Measurements from ENCODE around the gene STXBP4. TPM values are rescaled to one million over a fixed set of nuclear protein-coding genes. Genes with fewer than 3 reads are reported as not detected.

The STXBP4 gene
- total RNA-seq, 2 experiments from 2014 or later, result 9.4 to 12.6 TPM

- H3K9me2 ChIP-seq (ENCODE audit: insufficient read depth, low read length), result no peaks in the 10 kb centered on the region
- H3K4me3 ChIP-seq (ENCODE audit: low read depth, low read length, poor library complexity, severe bottlenecking), result no peak overlapping the region
- TF ChIP-seq EZH2phosphoT487 (IDR thresholded peaks at IDR 0.05; ENCODE audit: borderline replicate concordance, low read depth, low read length), result no peak
- TF ChIP-seq CTCF (conservative IDR thresholded peaks at IDR 0.05; ENCODE audit: low read length), result no peak
- peaks cover 17% of the 10 kb centered on the region for H3K9me3 ChIP-seq (ENCODE audit: low read length)
- H3K79me2 ChIP-seq (ENCODE audit: insufficient read depth, low read depth, low read length), result no peaks in the 10 kb centered on the region
- no TSS peak for BruUV-seq (replicated peaks)
- ChIA-PET POLR2A (no interaction called here), CTCF (ENCODE audit: unreplicated experiment) (no interaction called here)
- H3K4me1 ChIP-seq (ENCODE audit: insufficient read depth, low read length, poor library complexity, severe bottlenecking), result peaks cover 70% of the 10 kb centered on the region
- peaks cover 12% of the 10 kb centered on the region for H3K36me3 ChIP-seq (ENCODE audit: insufficient read depth, low read length)
- H3K27ac ChIP-seq (ENCODE audit: low read depth, low read length, poor library complexity, severe bottlenecking), result no peak overlapping the region
- no peak overlapping the region for H2AFZ ChIP-seq (ENCODE audit: low read length)
- intact Hi-C loops (cut with micrococcal nuclease; ENCODE audit: unreplicated experiment), result no loop called here
- no peaks in the 10 kb centered on the region for H4K20me1 ChIP-seq (ENCODE audit: insufficient read depth, low read length)
- no peak for DNase-seq (ENCODE audit: low spot score)
- H3K4me2 ChIP-seq (ENCODE audit: low read length), result no peak overlapping the region
These were observed 205.6 kb downstream of the STXBP4 start for GRCh38 chr17:55174133-55174532.

GRCh38 chr17:55175788-55176427 is 207.3 kb downstream of the STXBP4 start:
- CTCF ChIA-PET (ENCODE audit: unreplicated experiment), result interaction anchor here (0.9 kb wide), 1 partner anchor 43 kb away, joined by 3 read pairs; no protein-coding TSS in a partner anchor
- TF ChIP-seq CTCF (conservative IDR thresholded peaks at IDR 0.05; ENCODE audit: low read length) (no peak), EZH2phosphoT487 (IDR thresholded peaks at IDR 0.05; ENCODE audit: borderline replicate concordance, low read depth, low read length) (no peak)

More at GRCh38 chr17:55175788-55176427, 207.3 kb downstream of the STXBP4 start:
- Histone ChIP-seq H4K20me1 (ENCODE audit: insufficient read depth, low read length) (no peaks in the 10 kb centered on the region), H3K27ac (ENCODE audit: low read depth, low read length, poor library complexity, severe bottlenecking) (peak overlapping the region; percentile 67), H3K9me3 (ENCODE audit: low read length) (peaks cover 17% of the 10 kb centered on the region), H3K4me3 (ENCODE audit: low read depth, low read length, poor library complexity, severe bottlenecking) (peak overlapping the region; percentile 18), H3K36me3 (ENCODE audit: insufficient read depth, low read length) (peaks cover 12% of the 10 kb centered on the region), H3K79me2 (ENCODE audit: insufficient read depth, low read depth, low read length) (no peaks in the 10 kb centered on the region), H3K4me1 (ENCODE audit: insufficient read depth, low read length, poor library complexity, severe bottlenecking) (peaks cover 55% of the 10 kb centered on the region), H3K9me2 (ENCODE audit: insufficient read depth, low read length) (no peaks in the 10 kb centered on the region), H2AFZ (ENCODE audit: low read length) (peak overlapping the region; percentile 23; the same call in 1 of the 2 replicates), H3K4me2 (ENCODE audit: low read length) (peak overlapping the region; percentile 55)
- BruUV-seq (replicated peaks), result no TSS peak
- DNase-seq (ENCODE audit: low spot score), result peak; percentile 76
- intact Hi-C loops (cut with micrococcal nuclease; ENCODE audit: unreplicated experiment), result loop anchor here (5.0 kb wide), 2 partner anchors 124 to 184 kb away; no protein-coding TSS in a partner anchor
- POLR2A ChIA-PET, result interaction anchor here (0.5 to 0.6 kb wide), 2 partner anchors 213 to 221 kb away, joined by 3 to 4 read pairs; no protein-coding TSS in a partner anchor

Data from OCI-LY7 (cell line).